ENCODE results near the gene NUP37.
"Not testable (repeated sequence)": the region's sequence is repeated elsewhere in the genome, so short reads cannot be mapped to it uniquely, and the experiment has no call there.

The NUP37 gene, protein sequence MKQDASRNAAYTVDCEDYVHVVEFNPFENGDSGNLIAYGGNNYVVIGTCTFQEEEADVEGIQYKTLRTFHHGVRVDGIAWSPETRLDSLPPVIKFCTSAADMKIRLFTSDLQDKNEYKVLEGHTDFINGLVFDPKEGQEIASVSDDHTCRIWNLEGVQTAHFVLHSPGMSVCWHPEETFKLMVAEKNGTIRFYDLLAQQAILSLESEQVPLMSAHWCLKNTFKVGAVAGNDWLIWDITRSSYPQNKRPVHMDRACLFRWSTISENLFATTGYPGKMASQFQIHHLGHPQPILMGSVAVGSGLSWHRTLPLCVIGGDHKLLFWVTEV

GRCh38 chr12:102119674-102120563, at the start of gene NUP37, which contains the start of gene PARPBP:
Gene NUP37, minus strand, starts transcription at chr12:102120114. Its CDS starts 1,596 bp downstream, at chr12:102118518.
Gene PARPBP, plus strand, starts transcription at chr12:102120183. Its CDS starts 3,706 bp downstream, at chr12:102123889.
- in situ Hi-C loops (cut with MboI; ENCODE audit: low pct_unique_long_range_greater_than_20kb, low sequenced_read_pairs, unreplicated experiment) = no loop called here
- TF ChIP-seq, protein P1, sequence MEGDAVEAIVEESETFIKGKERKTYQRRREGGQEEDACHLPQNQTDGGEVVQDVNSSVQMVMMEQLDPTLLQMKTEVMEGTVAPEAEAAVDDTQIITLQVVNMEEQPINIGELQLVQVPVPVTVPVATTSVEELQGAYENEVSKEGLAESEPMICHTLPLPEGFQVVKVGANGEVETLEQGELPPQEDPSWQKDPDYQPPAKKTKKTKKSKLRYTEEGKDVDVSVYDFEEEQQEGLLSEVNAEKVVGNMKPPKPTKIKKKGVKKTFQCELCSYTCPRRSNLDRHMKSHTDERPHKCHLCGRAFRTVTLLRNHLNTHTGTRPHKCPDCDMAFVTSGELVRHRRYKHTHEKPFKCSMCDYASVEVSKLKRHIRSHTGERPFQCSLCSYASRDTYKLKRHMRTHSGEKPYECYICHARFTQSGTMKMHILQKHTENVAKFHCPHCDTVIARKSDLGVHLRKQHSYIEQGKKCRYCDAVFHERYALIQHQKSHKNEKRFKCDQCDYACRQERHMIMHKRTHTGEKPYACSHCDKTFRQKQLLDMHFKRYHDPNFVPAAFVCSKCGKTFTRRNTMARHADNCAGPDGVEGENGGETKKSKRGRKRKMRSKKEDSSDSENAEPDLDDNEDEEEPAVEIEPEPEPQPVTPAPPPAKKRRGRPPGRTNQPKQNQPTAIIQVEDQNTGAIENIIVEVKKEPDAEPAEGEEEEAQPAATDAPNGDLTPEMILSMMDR (IDR thresholded peaks at IDR 0.05; ENCODE audit: extremely low read depth, insufficient read depth, missing control alignments) = no peak
- DNase-seq (ENCODE audit: low spot score) = peak; percentile 87

- DNase-seq (ENCODE audit: low spot score) = peak; percentile 15
- in situ Hi-C loops (cut with MboI; ENCODE audit: low pct_unique_long_range_greater_than_20kb, low sequenced_read_pairs, unreplicated experiment) = no loop called here
- TF ChIP-seq, protein P1 (IDR thresholded peaks at IDR 0.05; ENCODE audit: extremely low read depth, insufficient read depth, missing control alignments) = no peak
Observed at GRCh38 chr12:102167821-102168604, 48.1 kb upstream of the NUP37 start.

GRCh38 chr12:102163383-102163782, 43.5 kb upstream of the NUP37 start:
- in situ Hi-C loops (cut with MboI; ENCODE audit: low pct_unique_long_range_greater_than_20kb, low sequenced_read_pairs, unreplicated experiment) = no loop called here
- no peak for DNase-seq (ENCODE audit: low spot score)
- TF ChIP-seq, protein P1 (IDR thresholded peaks at IDR 0.05; ENCODE audit: extremely low read depth, insufficient read depth, missing control alignments) = no peak

GRCh38 chr12:102155206-102155605, 35.3 kb upstream of the NUP37 start:
- DNase-seq (ENCODE audit: low spot score); in situ Hi-C loops (cut with MboI; ENCODE audit: low pct_unique_long_range_greater_than_20kb, low sequenced_read_pairs, unreplicated experiment): not testable (repeated sequence)

- in situ Hi-C loops (cut with MboI; ENCODE audit: low pct_unique_long_range_greater_than_20kb, low sequenced_read_pairs, unreplicated experiment) = not testable (repeated sequence)
Observed at GRCh38 chr12:102147062-102147587, 27.2 kb upstream of the NUP37 start.

GRCh38 chr12:102144221-102144620, 24.3 kb upstream of the NUP37 start:
- in situ Hi-C loops (cut with MboI; ENCODE audit: low pct_unique_long_range_greater_than_20kb, low sequenced_read_pairs, unreplicated experiment) = no loop called here
- TF ChIP-seq, protein P1 (IDR thresholded peaks at IDR 0.05; ENCODE audit: extremely low read depth, insufficient read depth, missing control alignments) = no peak
- DNase-seq (ENCODE audit: low spot score) = no peak

More at GRCh38 chr12:102147062-102147587, 27.2 kb upstream of the NUP37 start:
- not testable (repeated sequence) for DNase-seq (ENCODE audit: low spot score)

GRCh38 chr12:102142866-102143373, 23.0 kb upstream of the NUP37 start:
- DNase-seq (ENCODE audit: low spot score); in situ Hi-C loops (cut with MboI; ENCODE audit: low pct_unique_long_range_greater_than_20kb, low sequenced_read_pairs, unreplicated experiment): not testable (repeated sequence)

DNA sequence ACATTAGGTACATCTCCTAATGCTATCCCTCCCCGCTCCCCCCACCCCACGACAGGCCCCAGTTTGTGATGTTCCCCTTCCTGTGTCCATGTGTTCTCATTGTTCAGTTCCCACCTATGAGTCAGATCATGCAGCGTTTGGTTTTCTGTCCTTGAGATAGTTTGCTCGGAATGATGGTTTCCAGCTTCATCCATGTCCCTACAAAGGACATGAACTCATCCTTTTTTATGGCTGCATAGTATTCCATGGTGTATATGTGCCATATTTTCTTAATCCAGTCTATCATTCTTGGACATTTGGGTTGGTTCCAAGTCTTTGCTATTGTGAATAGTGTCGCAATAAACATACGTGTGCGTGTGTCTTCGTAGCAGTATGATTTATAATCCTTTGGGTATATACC, 17.7 kb upstream of the NUP37 start:
- in situ Hi-C loops (cut with MboI; ENCODE audit: low pct_unique_long_range_greater_than_20kb, low sequenced_read_pairs, unreplicated experiment); DNase-seq (ENCODE audit: low spot score): not testable (repeated sequence)

DNA sequence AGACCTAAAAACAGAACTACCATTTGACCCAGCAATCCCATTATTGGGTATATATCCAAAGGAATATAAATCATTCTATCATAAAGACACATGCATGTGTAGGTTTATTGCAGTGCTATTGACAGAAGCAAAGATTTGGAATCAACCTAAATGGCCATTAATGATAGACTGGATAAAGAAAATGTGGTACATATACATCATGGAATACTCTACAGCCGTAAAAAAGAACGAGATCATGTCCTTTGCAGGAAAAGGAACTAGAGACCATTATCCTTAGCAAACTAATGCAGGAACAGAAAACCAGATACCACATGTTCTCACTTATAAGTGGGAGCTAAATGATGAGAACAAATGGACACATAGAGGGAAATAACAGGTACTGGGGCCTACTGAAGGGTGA, 11.5 kb upstream of the NUP37 start:
- DNase-seq (ENCODE audit: low spot score); in situ Hi-C loops (cut with MboI; ENCODE audit: low pct_unique_long_range_greater_than_20kb, low sequenced_read_pairs, unreplicated experiment): not testable (repeated sequence)

DNA sequence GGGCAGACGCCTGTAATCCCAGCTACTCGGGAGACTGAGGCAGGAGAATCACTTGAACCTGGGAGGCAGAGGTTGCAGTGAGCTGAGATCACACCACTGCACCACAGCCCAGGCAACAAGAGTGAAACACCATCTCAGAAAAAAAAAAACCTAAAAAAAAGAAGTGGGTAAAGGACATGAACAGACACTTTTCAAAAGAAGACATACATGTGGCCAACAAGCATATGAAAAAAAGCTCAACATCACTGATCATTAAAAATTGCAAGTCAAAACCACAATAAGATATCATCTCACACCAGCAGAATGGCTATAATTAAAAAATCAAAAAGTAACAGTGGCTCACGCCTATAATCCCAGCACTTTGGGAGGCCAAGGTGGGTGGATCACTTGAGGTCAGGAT, 10.8 kb upstream of the NUP37 start:
- DNase-seq (ENCODE audit: low spot score); in situ Hi-C loops (cut with MboI; ENCODE audit: low pct_unique_long_range_greater_than_20kb, low sequenced_read_pairs, unreplicated experiment): not testable (repeated sequence)

DNA sequence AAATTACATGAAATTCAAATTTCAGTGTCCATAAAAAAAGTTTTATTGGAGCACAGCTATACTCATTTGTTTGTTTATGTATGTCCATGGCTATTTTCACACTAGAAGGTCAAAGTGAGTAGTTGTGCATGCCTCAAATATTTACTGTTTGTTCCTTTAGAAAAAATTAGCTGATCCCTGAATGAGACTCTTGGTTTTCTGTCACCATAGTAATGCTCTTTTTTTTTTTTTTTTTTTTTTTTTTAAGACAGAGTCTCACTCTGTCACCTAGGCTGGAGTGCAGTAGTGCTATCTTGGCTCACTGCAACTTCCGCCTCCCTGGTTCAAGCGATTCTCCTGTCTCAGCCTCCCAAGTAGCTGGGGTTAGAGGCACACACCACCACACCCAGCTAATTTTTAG, 1.4 kb upstream of the NUP37 start:
- DNase-seq (ENCODE audit: low spot score); in situ Hi-C loops (cut with MboI; ENCODE audit: low pct_unique_long_range_greater_than_20kb, low sequenced_read_pairs, unreplicated experiment): not testable (repeated sequence)
